ENCODE data around the gene P2RY2. TPM values are rescaled to one million over a fixed set of nuclear protein-coding genes. Genes with fewer than 3 reads are reported as not detected.
"Not testable (repeated sequence)": the region's sequence is repeated elsewhere in the genome, so short reads cannot be mapped to it uniquely, and the experiment has no call there.

Gene P2RY2
- total and polyA plus RNA-seq, 12 donors: 7.1 to 37.5 (median 11.1) TPM

GRCh38 chr11:73271936-73272679, 54.0 kb downstream of the P2RY2 start, which contains the start of gene P2RY6:
P2RY6 (plus strand) TSS chr11:73272338; CDS start chr11:73296519, 24,181 bp downstream.
- H3K4me3 ChIP-seq: peak within 1 kb of the TSS in 7 of 10 donors; percentile 1 to 51 (median 27)
- H3K36me3 ChIP-seq: no peaks in the 10 kb centered on the region
- H3K4me1 ChIP-seq: peaks cover 3 to 55% (median 26%) of the 10 kb centered on the region in 9 donors
- intact Hi-C loops (cut with DNase I): no loop called here
- peak within 1 kb of the TSS in 5 of 10 donors; percentile 1 to 77 (median 31) for H3K27ac ChIP-seq
- ATAC-seq (peak; percentile 43 to 68 (median 56)), DNase-seq (no peak)
- WGBS, 2 donors: 82 to 86% methylated on average over 17 of the region's 17 CpGs
- no peaks in the 10 kb centered on the region for H3K9me3 ChIP-seq
- H3K27me3 ChIP-seq: no peaks in the 10 kb centered on the region
- TF ChIP-seq, protein P1, sequence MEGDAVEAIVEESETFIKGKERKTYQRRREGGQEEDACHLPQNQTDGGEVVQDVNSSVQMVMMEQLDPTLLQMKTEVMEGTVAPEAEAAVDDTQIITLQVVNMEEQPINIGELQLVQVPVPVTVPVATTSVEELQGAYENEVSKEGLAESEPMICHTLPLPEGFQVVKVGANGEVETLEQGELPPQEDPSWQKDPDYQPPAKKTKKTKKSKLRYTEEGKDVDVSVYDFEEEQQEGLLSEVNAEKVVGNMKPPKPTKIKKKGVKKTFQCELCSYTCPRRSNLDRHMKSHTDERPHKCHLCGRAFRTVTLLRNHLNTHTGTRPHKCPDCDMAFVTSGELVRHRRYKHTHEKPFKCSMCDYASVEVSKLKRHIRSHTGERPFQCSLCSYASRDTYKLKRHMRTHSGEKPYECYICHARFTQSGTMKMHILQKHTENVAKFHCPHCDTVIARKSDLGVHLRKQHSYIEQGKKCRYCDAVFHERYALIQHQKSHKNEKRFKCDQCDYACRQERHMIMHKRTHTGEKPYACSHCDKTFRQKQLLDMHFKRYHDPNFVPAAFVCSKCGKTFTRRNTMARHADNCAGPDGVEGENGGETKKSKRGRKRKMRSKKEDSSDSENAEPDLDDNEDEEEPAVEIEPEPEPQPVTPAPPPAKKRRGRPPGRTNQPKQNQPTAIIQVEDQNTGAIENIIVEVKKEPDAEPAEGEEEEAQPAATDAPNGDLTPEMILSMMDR (IDR thresholded peaks at IDR 0.05): no peak

- WGBS, 2 donors: 92 to 99% methylated on average over 7 of the region's 7 CpGs
- DNase-seq (no peak), ATAC-seq (no peak)
- H3K27ac ChIP-seq: peak overlapping the region in 3 of 10 donors; percentile 1 to 77 (median 9)
- no peaks in the 10 kb centered on the region for H3K27me3 ChIP-seq
- TF ChIP-seq, protein P1 (IDR thresholded peaks at IDR 0.05): no peak
- peak overlapping the region in 7 of 10 donors; percentile 1 to 51 (median 27) for H3K4me3 ChIP-seq
- no peaks in the 10 kb centered on the region for H3K9me3 ChIP-seq
- H3K36me3 ChIP-seq: no peaks in the 10 kb centered on the region
- intact Hi-C loops (cut with DNase I): no loop called here
- peaks cover 3 to 55% (median 26%) of the 10 kb centered on the region in 9 donors for H3K4me1 ChIP-seq
Measured at GRCh38 chr11:73272680-73273038, 54.6 kb downstream of the P2RY2 start.

GRCh38 chr11:73273222-73273895, 55.3 kb downstream of the P2RY2 start:
- Histone ChIP-seq H3K27ac (peak overlapping the region in 3 of 10 donors; percentile 9 to 77 (median 21)), H3K27me3 (no peaks in the 10 kb centered on the region), H3K9me3 (no peaks in the 10 kb centered on the region), H3K36me3 (no peaks in the 10 kb centered on the region), H3K4me1 (peaks cover 3 to 55% (median 26%) of the 10 kb centered on the region in 9 donors), H3K4me3 (peak overlapping the region in 5 of 10 donors; percentile 2 to 51 (median 28))
- intact Hi-C loops (cut with DNase I): no loop called here
- DNase-seq (no peak), ATAC-seq (peak in 2 of 8 donors; percentile 30 to 37)
- WGBS, 2 donors: 47 to 49% methylated on average over 8 of the region's 8 CpGs
- TF ChIP-seq, protein P1 (IDR thresholded peaks at IDR 0.05): no peak

DNA sequence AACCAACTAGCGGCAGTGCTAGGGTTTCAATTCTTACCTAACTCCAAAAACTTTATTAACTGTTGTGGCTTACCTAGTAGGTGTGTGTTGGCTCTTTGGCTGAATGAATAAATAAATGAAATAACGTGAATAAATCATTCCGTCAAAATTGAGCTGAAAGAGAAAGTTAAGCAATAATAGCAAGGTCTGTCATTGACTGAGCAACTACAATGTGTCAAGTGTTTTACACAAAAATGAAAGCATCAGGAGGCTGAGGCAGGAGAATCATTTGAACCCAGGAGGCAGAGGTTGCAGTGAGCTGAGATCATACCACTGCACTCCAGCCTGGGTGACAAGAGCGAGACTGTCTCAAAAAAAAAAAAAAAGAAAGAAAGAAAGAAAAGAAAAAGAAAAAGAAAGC, 56.1 kb downstream of the P2RY2 start:
- DNase-seq; H3K9me3 ChIP-seq; H3K27me3 ChIP-seq; intact Hi-C loops (cut with DNase I); H3K36me3 ChIP-seq; ATAC-seq: not testable (repeated sequence)
- WGBS, 2 donors: 94 to 97% methylated on average over 4 of the region's 4 CpGs
- Histone ChIP-seq H3K27ac (peak overlapping the region in 2 of 10 donors; percentile 21 to 77), H3K4me1 (peaks cover 1 to 48% (median 18%) of the 10 kb centered on the region in 9 donors), H3K4me3 (peak overlapping the region in 2 of 10 donors; percentile 2 to 51)
